Naive thymus-derived CD4-positive, alpha-beta T cell (primary cell): Measurements from ENCODE around the gene ZNF318. TPM values are rescaled to one million over a fixed set of nuclear protein-coding genes. Genes with fewer than 3 reads are reported as not detected.
"Not testable (repeated sequence)": the region's sequence is repeated elsewhere in the genome, so short reads cannot be mapped to it uniquely, and the experiment has no call there.

Experiments used
- ATAC-seq: fragments of 150-1000 bp; cut with Tn5 transposase; 2 replicates; pipeline ENCODE4 v1.10.0; 2021; ENCODE audit warnings: mild to moderate bottlenecking, moderate library complexity
- CTCF ChIA-PET: fragments of 350-600 bp; sonication (Branson Sonifier 250); formaldehyde crosslinking; loops from one replicate; lab custom pipeline; 2021; ENCODE audit warnings: antibody characterized with exemption; lab: Charles Lee
- POLR2A ChIA-PET: fragments of 350-600 bp; sonication (Branson Sonifier 250); formaldehyde crosslinking; loops from one replicate; lab custom pipeline; 2021; ENCODE audit warnings: antibody characterized with exemption, inconsistent platforms; lab: Charles Lee
- DNase-seq, 9 donors: peaks; one replicate each; pipeline versions ENCODE4 v3.0.0 to v3.0.0-alpha.2; 2020 to 2022; ENCODE audit warnings: mixed read lengths in 1 of 9
- H3K27ac ChIP-seq: one replicate; pipeline ENCODE4 v1.7.0; 2013; ENCODE audit warnings: mild to moderate bottlenecking, low read depth, low read length, moderate library complexity
- H3K27me3 ChIP-seq, 2 donors: one replicate each; pipeline ENCODE4 v1.7.0; 2013; ENCODE audit warnings: low read length in 2 of 2, mild to moderate bottlenecking in 2 of 2, moderate library complexity in 2 of 2; ENCODE audit not compliant: control insufficient read depth in 2 of 2, insufficient read depth in 2 of 2
- H3K36me3 ChIP-seq, 3 experiments: 1 replicate in 2 of 3; 2 replicates in 1 of 3; pipeline ENCODE4 v1.7.0; 2013; ENCODE audit warnings: low read length in 3 of 3, mild to moderate bottlenecking in 3 of 3, moderate library complexity in 1 of 3; ENCODE audit not compliant: insufficient read depth in 3 of 3, control insufficient read depth in 2 of 3
- H3K4me1 ChIP-seq, 2 donors: one replicate each; pipeline ENCODE4 v1.7.0; 2013; ENCODE audit warnings: low read length in 2 of 2, mild to moderate bottlenecking in 2 of 2, moderate library complexity in 1 of 2; ENCODE audit not compliant: control insufficient read depth in 2 of 2, insufficient read depth in 2 of 2
- H3K4me3 ChIP-seq: 2 replicates; pipeline ENCODE4 v1.7.0; 2013; ENCODE audit warnings: mild to moderate bottlenecking, low read length
- H3K9me3 ChIP-seq, 3 experiments: 1 replicate in 2 of 3; 2 replicates in 1 of 3; pipeline ENCODE4 v1.7.0; 2013; ENCODE audit warnings: low read length in 3 of 3; ENCODE audit not compliant: control insufficient read depth in 2 of 3
- H3K27ac Mint-ChIP-seq, 9 donors: one replicate each; pipeline ENCODE4 v1.8.0; 2020 to 2022; ENCODE audit warnings: mixed read lengths in 9 of 9, mild to moderate bottlenecking in 8 of 9, moderate library complexity in 5 of 9, inconsistent platforms in 2 of 9
- H3K27me3 Mint-ChIP-seq, 5 donors: one replicate each; pipeline ENCODE4 v1.8.0; 2021 to 2022; ENCODE audit warnings: mixed read lengths in 5 of 5, mild to moderate bottlenecking in 1 of 5
- H3K36me3 Mint-ChIP-seq, 5 donors: one replicate each; pipeline ENCODE4 v1.8.0; 2020 to 2022; ENCODE audit warnings: mixed read lengths in 5 of 5, mild to moderate bottlenecking in 3 of 5, inconsistent platforms in 1 of 5
- H3K4me1 Mint-ChIP-seq, 7 donors: one replicate each; pipeline ENCODE4 v1.8.0; 2020 to 2022; ENCODE audit warnings: mixed read lengths in 7 of 7, mild to moderate bottlenecking in 3 of 7, inconsistent platforms in 1 of 7
- H3K4me3 Mint-ChIP-seq, 10 donors: one replicate each; pipeline ENCODE4 v1.8.0; 2020 to 2022; ENCODE audit warnings: mild to moderate bottlenecking in 10 of 10, mixed read lengths in 10 of 10, moderate library complexity in 6 of 10, inconsistent platforms in 2 of 10
- H3K9me3 Mint-ChIP-seq, 11 donors: one replicate each; pipeline ENCODE4 v1.8.0; 2020 to 2022; ENCODE audit warnings: mixed read lengths in 11 of 11, mild to moderate bottlenecking in 4 of 11, inconsistent platforms in 1 of 11, moderate library complexity in 1 of 11
- intact Hi-C, 2 donors: fragments of 100-400 bp; cut with micrococcal nuclease; formaldehyde crosslinking; loops; one replicate each; pipeline ENCODE4 v1.15.1; 2023
- polyA plus RNA-seq, 2 donors: library from polyadenylated mRNA; unstranded; fragments of 300-500 nt; fragmentation: Illumina TruSeq; gene quantifications; one replicate each; pipeline ENCODE4 v1.2.3, GENCODE V29; 2021
- total RNA-seq, 6 experiments: library from RNA in 5 of 6; stranded (reverse) in 5 of 6; gene quantifications; 1 replicate in 5 of 6; 2 replicates in 1 of 6; pipeline ENCODE4 v1.2.3 and lab custom pipeline; 2021 to 2026

The ZNF318 gene
- total and polyA plus RNA-seq, 7 experiments from 2014 or later: 6.9 to 40.2 (median 28.3) TPM

DNA sequence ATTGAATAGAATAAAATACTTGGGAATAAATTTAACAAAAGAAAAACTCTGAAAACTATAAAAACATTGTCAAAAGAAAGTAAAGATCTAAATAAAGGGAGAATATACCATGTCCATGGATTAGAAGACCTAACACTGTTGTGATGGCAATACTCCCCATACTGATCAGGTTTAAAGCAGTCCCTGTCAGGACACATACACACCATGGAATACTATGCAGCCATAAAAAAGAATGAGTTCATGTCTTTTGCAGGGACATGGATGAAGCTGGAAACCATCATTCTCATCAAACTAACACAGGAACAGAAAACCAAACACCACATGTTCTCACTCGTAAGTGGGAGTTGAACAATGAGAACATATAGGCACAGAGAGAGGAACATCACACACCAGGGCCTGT, 41.3 kb upstream of the ZNF318 start:
- CTCF ChIA-PET, H3K9me3 Mint-ChIP-seq, H3K27me3 ChIP-seq, H3K4me3 ChIP-seq, H3K4me1 ChIP-seq, intact Hi-C loops, H3K4me3 Mint-ChIP-seq, DNase-seq, H3K36me3 ChIP-seq, H3K9me3 ChIP-seq, ATAC-seq, H3K27ac ChIP-seq, H3K4me1 Mint-ChIP-seq, POLR2A ChIA-PET: not testable (repeated sequence)
- Mint-ChIP-seq H3K27ac (peak overlapping the region in 1 of 9 donors; percentile 28), H3K36me3 (peaks cover 0 to 10% (median 4%) of the 10 kb centered on the region in 5 donors), H3K27me3 (peaks cover 0 to 38% (median 10%) of the 10 kb centered on the region in 5 donors)

DNA sequence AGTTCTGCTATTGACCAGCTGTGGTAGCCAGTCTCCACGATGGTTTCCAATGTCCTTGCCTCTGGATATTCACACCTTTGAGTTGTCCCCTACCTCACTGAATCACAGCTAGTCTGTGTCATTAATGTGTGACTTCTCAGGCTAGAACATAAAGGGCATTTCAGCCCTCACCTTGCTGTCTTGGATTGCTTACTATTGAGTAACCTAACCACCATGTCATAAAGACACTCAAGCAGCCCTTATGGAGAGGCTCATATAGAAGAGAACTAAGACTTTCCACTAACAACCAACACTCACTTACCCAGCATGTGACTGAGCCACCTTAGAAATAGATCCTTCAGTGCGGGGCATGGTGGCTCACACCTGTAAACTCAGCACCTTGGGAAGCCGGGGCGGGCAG, 38.8 kb upstream of the ZNF318 start:
- ATAC-seq (no peak), DNase-seq (no peak)
- Mint-ChIP-seq H3K9me3 (peaks cover 0 to 7% (median 0%) of the 10 kb centered on the region in 11 donors), H3K27me3 (peaks cover 4 to 57% (median 23%) of the 10 kb centered on the region in 5 donors), H3K4me1 (no peaks in the 10 kb centered on the region), H3K36me3 (peaks cover 0 to 10% (median 4%) of the 10 kb centered on the region in 5 donors), H3K4me3 (no peak overlapping the region), H3K27ac (no peak overlapping the region)
- Histone ChIP-seq H3K4me1 (no peaks in the 10 kb centered on the region), H3K36me3 (no peaks in the 10 kb centered on the region), H3K4me3 (no peak overlapping the region), H3K9me3 (no peaks in the 10 kb centered on the region), H3K27ac (no peak overlapping the region), H3K27me3 (no peaks in the 10 kb centered on the region)
- CTCF ChIA-PET: interaction anchor here (1.2 kb wide), 1 partner anchor 94 kb away, joined by 4 read pairs; no protein-coding TSS in a partner anchor
- intact Hi-C loops: no loop called here
- POLR2A ChIA-PET: no interaction called here

GRCh38 chr6:43407296-43407695, 37.8 kb upstream of the ZNF318 start:
- Mint-ChIP-seq H3K4me1 (no peaks in the 10 kb centered on the region), H3K4me3 (no peak overlapping the region), H3K36me3 (peaks cover 0 to 10% (median 4%) of the 10 kb centered on the region in 5 donors), H3K9me3 (peaks cover 0 to 7% (median 0%) of the 10 kb centered on the region in 11 donors), H3K27ac (no peak overlapping the region), H3K27me3 (peaks cover 4 to 61% (median 23%) of the 10 kb centered on the region in 5 donors)
- H3K27ac ChIP-seq: no peak overlapping the region
- H3K4me3 ChIP-seq: no peak overlapping the region
- H3K4me1 ChIP-seq: no peaks in the 10 kb centered on the region
- no peak for ATAC-seq
- ChIA-PET CTCF (interaction anchor here (0.6 kb wide), 1 partner anchor 9 kb away, joined by 3 read pairs; no protein-coding TSS in a partner anchor), POLR2A (no interaction called here)
- no peaks in the 10 kb centered on the region for H3K27me3 ChIP-seq
- no peak for DNase-seq
- H3K36me3 ChIP-seq: no peaks in the 10 kb centered on the region
- H3K9me3 ChIP-seq: no peaks in the 10 kb centered on the region
- intact Hi-C loops: no loop called here

- Histone ChIP-seq H3K4me3 (no peak overlapping the region), H3K9me3 (no peaks in the 10 kb centered on the region), H3K36me3 (no peaks in the 10 kb centered on the region), H3K27ac (no peak overlapping the region), H3K27me3 (no peaks in the 10 kb centered on the region), H3K4me1 (no peaks in the 10 kb centered on the region)
- peaks cover 4 to 63% (median 23%) of the 10 kb centered on the region in 5 donors for H3K27me3 Mint-ChIP-seq
- no peak for DNase-seq
- intact Hi-C loops: no loop called here
- ATAC-seq: no peak
- H3K4me3 Mint-ChIP-seq: no peak overlapping the region
- peaks cover 0 to 10% (median 4%) of the 10 kb centered on the region in 5 donors for H3K36me3 Mint-ChIP-seq
- peaks cover 0 to 7% (median 0%) of the 10 kb centered on the region in 11 donors for H3K9me3 Mint-ChIP-seq
- peaks cover 0 to 3% (median 0%) of the 10 kb centered on the region in 7 donors for H3K4me1 Mint-ChIP-seq
- no peak overlapping the region for H3K27ac Mint-ChIP-seq
- CTCF ChIA-PET: interaction anchor here (0.9 kb wide), 1 partner anchor 16 kb away, joined by 4 read pairs; no protein-coding TSS in a partner anchor
- POLR2A ChIA-PET: no interaction called here
Observed at GRCh38 chr6:43405354-43405753, 35.9 kb upstream of the ZNF318 start.

DNA sequence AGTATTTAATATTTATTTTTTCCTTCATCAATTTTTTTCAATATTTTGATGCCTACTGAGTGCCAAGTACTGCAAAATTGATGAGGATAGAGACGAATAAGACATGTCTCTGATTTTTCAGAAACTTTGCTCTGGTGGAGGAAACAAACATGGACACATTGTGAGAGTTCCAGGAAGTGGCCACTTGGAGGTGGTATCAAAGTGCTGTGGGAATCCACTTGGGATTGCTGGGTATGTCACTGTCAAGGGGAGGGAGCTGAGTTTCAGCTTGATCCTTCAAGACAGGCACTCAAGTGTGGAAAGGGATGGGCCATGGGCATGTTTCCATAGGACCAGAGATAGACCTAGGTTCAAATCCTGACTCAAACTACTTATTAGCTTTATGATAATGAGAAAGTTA, 33.4 kb upstream of the ZNF318 start:
- intact Hi-C loops: no loop called here
- peaks cover 4 to 56% (median 23%) of the 10 kb centered on the region in 5 donors for H3K27me3 Mint-ChIP-seq
- H3K36me3 Mint-ChIP-seq: peaks cover 0 to 10% (median 4%) of the 10 kb centered on the region in 5 donors
- peaks cover 0 to 3% (median 0%) of the 10 kb centered on the region in 7 donors for H3K4me1 Mint-ChIP-seq
- no peak for DNase-seq
- Histone ChIP-seq H3K9me3 (no peaks in the 10 kb centered on the region), H3K4me3 (no peak overlapping the region), H3K27me3 (no peaks in the 10 kb centered on the region), H3K36me3 (no peaks in the 10 kb centered on the region), H3K4me1 (no peaks in the 10 kb centered on the region), H3K27ac (no peak overlapping the region)
- H3K27ac Mint-ChIP-seq: no peak overlapping the region
- ChIA-PET CTCF (interaction anchor here (0.5 kb wide), 1 partner anchor 8 kb away, joined by 3 read pairs; no protein-coding TSS in a partner anchor), POLR2A (no interaction called here)
- H3K9me3 Mint-ChIP-seq: peaks cover 0 to 7% (median 0%) of the 10 kb centered on the region in 11 donors
- H3K4me3 Mint-ChIP-seq: no peak overlapping the region
- no peak for ATAC-seq

DNA sequence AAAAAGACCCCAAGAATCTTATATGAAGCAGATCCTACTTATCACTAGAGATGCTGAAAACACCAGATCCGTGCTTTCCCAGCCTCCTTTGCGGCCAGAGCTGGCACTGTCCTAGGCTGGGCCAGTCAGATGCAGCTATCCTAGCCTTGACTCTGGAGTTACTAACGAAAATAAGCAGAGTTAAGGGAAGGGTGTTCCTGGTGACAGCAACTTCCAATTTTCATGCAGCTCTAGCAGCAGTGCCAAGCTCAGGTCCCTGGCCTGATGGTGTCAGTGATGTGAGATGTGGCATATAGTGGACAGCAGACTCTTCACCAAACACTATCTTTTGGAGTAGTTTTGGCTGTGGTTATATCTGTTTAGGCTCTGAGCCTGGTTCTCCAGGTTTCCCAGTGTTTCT, 32.3 kb upstream of the ZNF318 start:
- Histone ChIP-seq H3K27me3 (no peaks in the 10 kb centered on the region), H3K27ac (no peak overlapping the region), H3K4me3 (no peak overlapping the region), H3K4me1 (no peaks in the 10 kb centered on the region), H3K9me3 (no peaks in the 10 kb centered on the region), H3K36me3 (no peaks in the 10 kb centered on the region)
- Mint-ChIP-seq H3K4me1 (peaks cover 0 to 6% (median 3%) of the 10 kb centered on the region in 7 donors), H3K9me3 (peaks cover 0 to 7% (median 0%) of the 10 kb centered on the region in 11 donors), H3K27ac (no peak overlapping the region), H3K4me3 (no peak overlapping the region), H3K36me3 (peaks cover 0 to 7% (median 4%) of the 10 kb centered on the region in 5 donors), H3K27me3 (peaks cover 4 to 56% (median 18%) of the 10 kb centered on the region in 5 donors)
- intact Hi-C loops: no loop called here
- ChIA-PET CTCF (interaction anchor here (1.2 kb wide), 1 partner anchor 173 kb away, joined by 4 read pairs; the partner anchor contains the start of gene DNPH1), POLR2A (interaction anchor here (0.6 kb wide), 2 partner anchors 12 to 1402 kb away, joined by 3 to 4 read pairs; no protein-coding TSS in a partner anchor)
- DNase-seq: no peak
- no peak for ATAC-seq
